Vagina (tissue), 2 donors: ENCODE data around the gene GSG1L. TPM values are rescaled to one million over a fixed set of nuclear protein-coding genes. Genes with fewer than 3 reads are reported as not detected.

ENCODE experiments used
- DNase-seq, 2 donors: peaks; one replicate each; pipeline ENCODE4 v3.0.0-alpha.2; 2017; ENCODE audit errors: extremely low spot score in 2 of 2
- H3K27ac ChIP-seq: fragments of 200-600 bp; sonication (generic); one replicate; pipeline ENCODE4 v1.5.1; 2019
- H3K27me3 ChIP-seq: fragments of 200-600 bp; sonication (generic); one replicate; pipeline ENCODE4 v1.5.1; 2019
- H3K36me3 ChIP-seq, 2 donors: fragments of 200-600 bp; sonication (generic); one replicate each; pipeline ENCODE4 v1.5.1; 2017 to 2019
- H3K4me1 ChIP-seq: fragments of 200-600 bp; sonication (generic); one replicate; pipeline ENCODE4 v1.5.1; 2019
- H3K4me3 ChIP-seq, 2 donors: fragments of 200-600 bp; sonication (generic); 1 replicate in 1 of 2; 2 replicates in 1 of 2; pipeline ENCODE4 v1.5.1; 2016 to 2019
- H3K9me3 ChIP-seq: fragments of 200-600 bp; sonication (generic); one replicate; pipeline ENCODE4 v1.5.1; 2019
- CTCF ChIP-seq, 3 experiments: fragments of 450-650 bp in 2 of 3; fragments of 200-600 bp in 1 of 3; sonication (generic) in 1 of 3; IDR thresholded peaks; one replicate each; pipeline ENCODE4 v1.5.1; 2017 to 2019; ENCODE audit warnings: antibody characterized with exemption in 3 of 3, mild to moderate bottlenecking in 2 of 3, moderate library complexity in 2 of 3
- POLR2A ChIP-seq, 2 donors: fragments of 450-650 bp; IDR thresholded peaks; one replicate each; pipeline ENCODE4 v1.6.1; 2017; ENCODE audit warnings: antibody characterized with exemption in 2 of 2, mild to moderate bottlenecking in 2 of 2, moderate library complexity in 2 of 2
- POLR2AphosphoS5 ChIP-seq, 2 donors: sonication (generic); formaldehyde crosslinking; IDR thresholded peaks; one replicate each; pipeline ENCODE4 v1.9.0; 2017; ENCODE audit warnings: antibody characterized with exemption in 2 of 2, mild to moderate bottlenecking in 2 of 2, low read depth in 1 of 2; ENCODE audit not compliant: insufficient read depth in 1 of 2
- intact Hi-C: fragments of 100-400 bp; cut with DNase I; formaldehyde crosslinking; loops from one replicate; pipeline ENCODE4 v1.15.1; 2023
- total RNA-seq: library from RNA; depleted of rRNA; stranded (reverse); fragments of >200 nt; gene quantifications from one replicate; pipeline ENCODE4 v1.2.3, GENCODE V29; 2016

Gene GSG1L
- total RNA-seq, 1 donor from 2014 or later, result not detected

DNA sequence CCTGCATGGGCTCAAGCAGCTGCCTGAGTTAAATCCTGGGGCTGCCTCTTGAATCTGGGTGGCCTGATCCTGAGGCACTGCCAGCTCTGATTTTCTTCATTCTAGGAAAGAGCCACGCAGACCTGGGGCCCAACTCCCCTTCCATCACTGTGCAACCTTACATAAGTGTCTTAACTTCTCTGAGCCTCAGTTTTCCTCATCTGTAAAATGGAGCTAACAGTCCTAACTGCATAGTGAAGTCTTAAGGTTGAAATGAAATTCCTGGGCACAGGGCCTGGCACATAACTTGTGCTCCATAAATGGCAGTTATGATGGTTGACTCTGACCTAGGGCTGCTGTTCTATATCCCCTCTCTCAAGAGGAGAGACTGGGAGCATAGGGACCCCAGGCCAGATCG is 236.6 kb downstream of the GSG1L start:
- intact Hi-C loops, result no loop called here
- Histone ChIP-seq H3K9me3 (no peaks in the 10 kb centered on the region), H3K27ac (no peak overlapping the region), H3K36me3 (no peaks in the 10 kb centered on the region), H3K27me3 (no peaks in the 10 kb centered on the region), H3K4me1 (no peaks in the 10 kb centered on the region), H3K4me3 (no peak overlapping the region)
- TF ChIP-seq POLR2AphosphoS5 (IDR thresholded peaks at IDR 0.05; ENCODE audit: insufficient read depth in 1 of 2, low read depth in 1 of 2), result no peak
- TF ChIP-seq POLR2A (IDR thresholded peaks at IDR 0.05), result no peak
- no peak for TF ChIP-seq CTCF (IDR thresholded peaks at IDR 0.05)
- DNase-seq, result no peak

GRCh38 chr16:27826081-27826892 is 237.2 kb downstream of the GSG1L start:
- Histone ChIP-seq H3K36me3 (no peaks in the 10 kb centered on the region), H3K4me3 (no peak overlapping the region), H3K27ac (no peak overlapping the region), H3K27me3 (no peaks in the 10 kb centered on the region), H3K9me3 (no peaks in the 10 kb centered on the region), H3K4me1 (no peaks in the 10 kb centered on the region)
- TF ChIP-seq CTCF (IDR thresholded peaks at IDR 0.05) (no peak), POLR2A (IDR thresholded peaks at IDR 0.05) (no peak), POLR2AphosphoS5 (IDR thresholded peaks at IDR 0.05; ENCODE audit: insufficient read depth in 1 of 2, low read depth in 1 of 2) (no peak)
- intact Hi-C loops, result no loop called here
- no peak for DNase-seq

DNA sequence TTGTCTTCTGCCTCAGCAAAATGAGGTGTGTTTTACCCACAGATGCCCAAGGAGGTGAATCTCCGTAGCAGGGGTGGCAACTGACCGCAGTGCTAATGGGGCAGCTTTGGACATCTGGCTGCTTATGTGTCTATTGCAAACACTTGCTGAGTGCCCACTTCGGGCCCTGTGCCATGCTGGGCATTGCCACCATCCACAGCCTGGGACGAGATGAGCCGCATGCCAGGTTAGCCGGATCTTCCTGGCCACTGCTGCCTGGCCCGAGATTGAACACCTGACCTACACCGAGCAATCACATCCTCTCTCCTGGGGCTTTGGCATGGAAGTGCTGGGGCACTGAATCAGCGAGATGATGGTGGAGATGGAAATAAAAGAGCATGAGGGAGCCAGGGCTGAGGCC is 238.7 kb downstream of the GSG1L start:
- intact Hi-C loops, result no loop called here
- no peaks in the 10 kb centered on the region for H3K36me3 ChIP-seq
- no peaks in the 10 kb centered on the region for H3K27me3 ChIP-seq
- H3K9me3 ChIP-seq, result no peaks in the 10 kb centered on the region
- no peak for DNase-seq
- H3K4me3 ChIP-seq, result no peak overlapping the region
- TF ChIP-seq POLR2AphosphoS5 (IDR thresholded peaks at IDR 0.05; ENCODE audit: insufficient read depth in 1 of 2, low read depth in 1 of 2) (no peak), CTCF (IDR thresholded peaks at IDR 0.05) (no peak), POLR2A (IDR thresholded peaks at IDR 0.05) (no peak)
- no peaks in the 10 kb centered on the region for H3K4me1 ChIP-seq
- no peak overlapping the region for H3K27ac ChIP-seq

DNA sequence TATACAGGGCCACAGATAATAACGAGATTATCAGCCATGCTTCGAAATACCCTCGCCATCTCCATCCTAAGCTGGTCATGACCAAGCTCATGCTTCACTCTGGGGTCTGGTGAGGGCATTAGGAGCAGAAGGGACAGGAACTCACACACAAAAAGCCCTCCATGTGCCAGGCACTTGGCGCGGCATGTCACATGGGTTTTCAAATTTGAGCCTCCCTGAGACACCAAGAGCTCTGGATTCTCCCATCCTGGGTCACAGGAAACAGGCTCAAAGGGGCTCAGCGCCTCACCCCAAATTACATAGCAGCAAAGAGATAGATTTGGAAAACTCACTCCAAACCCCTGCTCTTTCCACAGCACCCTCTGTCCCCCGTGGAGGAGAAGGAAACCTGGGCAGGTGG is 239.5 kb downstream of the GSG1L start:
- Histone ChIP-seq H3K9me3 (no peaks in the 10 kb centered on the region), H3K4me3 (no peak overlapping the region), H3K36me3 (no peaks in the 10 kb centered on the region), H3K4me1 (no peaks in the 10 kb centered on the region), H3K27ac (no peak overlapping the region), H3K27me3 (no peaks in the 10 kb centered on the region)
- intact Hi-C loops, result no loop called here
- TF ChIP-seq POLR2AphosphoS5 (IDR thresholded peaks at IDR 0.05; ENCODE audit: insufficient read depth in 1 of 2, low read depth in 1 of 2), result no peak
- no peak for TF ChIP-seq POLR2A (IDR thresholded peaks at IDR 0.05)
- no peak for TF ChIP-seq CTCF (IDR thresholded peaks at IDR 0.05)
- DNase-seq, result no peak

- DNase-seq, result no peak
Observed at GRCh38 chr16:27823421-27823820, 240.1 kb downstream of the GSG1L start.

More at GRCh38 chr16:27823421-27823820, 240.1 kb downstream of the GSG1L start:
- Histone ChIP-seq H3K4me3 (no peak overlapping the region), H3K27me3 (no peaks in the 10 kb centered on the region), H3K9me3 (no peaks in the 10 kb centered on the region), H3K36me3 (no peaks in the 10 kb centered on the region), H3K4me1 (no peaks in the 10 kb centered on the region), H3K27ac (no peak overlapping the region)
- intact Hi-C loops, result no loop called here
- no peak for TF ChIP-seq POLR2A (IDR thresholded peaks at IDR 0.05)
- TF ChIP-seq CTCF (IDR thresholded peaks at IDR 0.05), result no peak
- TF ChIP-seq POLR2AphosphoS5 (IDR thresholded peaks at IDR 0.05; ENCODE audit: insufficient read depth in 1 of 2, low read depth in 1 of 2), result no peak
